Raji (cell line): ENCODE measurements around the gene DHRS12.

Experiments used
- POLR2A ChIP-seq: IDR thresholded peaks from 2 replicates; pipeline ENCODE4 v1.6.1; 2011; ENCODE audit warnings: low read depth, low read length, control low read depth; ENCODE audit not compliant: insufficient read depth

DHRS12 gene

GRCh38 chr13:51834581-51835171 lies 30.7 kb upstream of the DHRS12 start:
- TF ChIP-seq POLR2A, result no peak

- TF ChIP-seq POLR2A, result no peak
These were observed 30.0 kb upstream of the DHRS12 start for GRCh38 chr13:51833980-51834379.

- TF ChIP-seq POLR2A, result peak; percentile 33; the same call in 1 of the 2 replicates
These were observed 28.6 kb upstream of the DHRS12 start for GRCh38 chr13:51832471-51833152.

GRCh38 chr13:51831519-51831918 lies 27.6 kb upstream of the DHRS12 start:
- TF ChIP-seq POLR2A, result no peak

- no peak for TF ChIP-seq POLR2A
These were observed 25.6 kb upstream of the DHRS12 start for GRCh38 chr13:51829568-51829899.

GRCh38 chr13:51828730-51829567 lies 25.0 kb upstream of the DHRS12 start:
- TF ChIP-seq POLR2A, result no peak

- TF ChIP-seq POLR2A, result no peak
These were observed 23.3 kb upstream of the DHRS12 start for GRCh38 chr13:51827254-51827653.

- no peak for TF ChIP-seq POLR2A
These were observed 22.6 kb upstream of the DHRS12 start for GRCh38 chr13:51826606-51827005.

- TF ChIP-seq POLR2A, result no peak
These were observed 21.8 kb upstream of the DHRS12 start for GRCh38 chr13:51825681-51826254.

GRCh38 chr13:51825165-51825592 lies 21.2 kb upstream of the DHRS12 start:
- no peak for TF ChIP-seq POLR2A

GRCh38 chr13:51823863-51824262 lies 19.9 kb upstream of the DHRS12 start:
- TF ChIP-seq POLR2A, result no peak

- TF ChIP-seq POLR2A, result no peak
These were observed 19.4 kb upstream of the DHRS12 start for GRCh38 chr13:51823359-51823758.

- TF ChIP-seq POLR2A, result no peak
These were observed 18.3 kb upstream of the DHRS12 start for GRCh38 chr13:51822106-51822815.

- no peak for TF ChIP-seq POLR2A
These were observed 17.6 kb upstream of the DHRS12 start for GRCh38 chr13:51821606-51822005.

GRCh38 chr13:51820016-51820597 lies 16.1 kb upstream of the DHRS12 start:
- no peak for TF ChIP-seq POLR2A
